ENCODE data around the gene THOP1.
A peak's percentile ranks its signal among the peaks of the same experiment; 100 is the strongest.
"Not testable (repeated sequence)": the region's sequence is repeated elsewhere in the genome, so short reads cannot be mapped to it uniquely, and the experiment has no call there.

THOP1 gene

DNA sequence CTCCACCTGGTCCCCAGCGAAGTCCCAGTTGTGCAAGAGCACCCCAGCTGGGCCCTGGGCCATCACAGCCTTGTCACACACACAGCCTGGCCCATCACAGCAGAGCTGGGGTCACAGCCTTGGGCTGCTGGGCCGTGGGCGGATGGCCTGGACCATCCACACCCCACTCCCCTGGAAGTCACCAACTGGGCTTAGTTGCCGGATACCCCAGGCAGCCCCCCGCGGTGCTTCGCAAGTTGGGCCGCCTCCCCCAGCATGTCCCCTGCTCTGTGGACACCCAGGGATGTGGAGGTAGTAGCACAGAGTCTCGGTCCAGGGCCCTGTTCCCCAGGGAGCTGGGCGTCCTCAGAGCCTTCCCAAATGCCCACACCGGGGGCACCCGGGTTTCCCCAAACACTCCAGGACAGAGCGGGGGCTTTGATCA is 29.9 kb downstream of the THOP1 start:
- no peak for DNase-seq

DNA sequence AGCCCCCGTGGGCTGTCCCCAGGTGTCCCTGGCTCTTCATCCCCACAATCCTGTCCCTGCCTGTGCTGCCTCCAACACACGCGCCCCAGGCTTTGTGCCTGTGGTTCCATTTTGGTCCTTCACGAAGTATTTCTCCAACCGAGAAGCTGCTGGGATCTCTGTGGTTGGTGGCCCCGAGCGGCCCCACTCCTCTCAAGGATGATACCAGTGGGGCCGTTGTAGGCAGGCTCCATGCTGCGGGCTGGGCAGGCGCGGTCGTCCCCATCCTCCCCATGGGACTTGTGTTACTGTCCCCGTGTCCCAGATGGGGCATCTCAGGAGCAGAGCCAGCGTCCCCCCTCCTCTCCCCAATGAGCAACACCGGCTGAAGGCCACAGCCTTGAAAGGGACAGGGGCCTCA is 30.6 kb downstream of the THOP1 start:
- no peak for DNase-seq

DNA sequence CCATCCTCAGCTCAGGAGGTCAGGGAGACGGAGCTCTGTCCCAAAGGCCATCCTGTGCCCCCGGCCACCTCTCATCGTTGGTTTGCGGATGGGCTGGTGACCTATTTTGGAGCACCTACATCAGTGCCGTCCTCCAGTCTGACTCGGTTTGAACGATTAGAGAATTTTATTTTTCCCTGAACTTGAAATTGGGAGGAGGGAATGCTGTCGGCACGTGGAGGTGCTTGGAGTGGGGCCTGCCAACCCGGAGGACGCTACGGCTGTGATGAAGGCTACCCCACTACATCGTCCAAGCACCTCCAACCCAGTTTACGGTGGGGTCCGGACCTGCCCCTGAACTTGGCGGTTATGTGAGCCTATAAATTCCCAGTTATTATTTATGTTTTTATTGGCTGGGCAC is 31.3 kb downstream of the THOP1 start:
- no peak for DNase-seq

DNA sequence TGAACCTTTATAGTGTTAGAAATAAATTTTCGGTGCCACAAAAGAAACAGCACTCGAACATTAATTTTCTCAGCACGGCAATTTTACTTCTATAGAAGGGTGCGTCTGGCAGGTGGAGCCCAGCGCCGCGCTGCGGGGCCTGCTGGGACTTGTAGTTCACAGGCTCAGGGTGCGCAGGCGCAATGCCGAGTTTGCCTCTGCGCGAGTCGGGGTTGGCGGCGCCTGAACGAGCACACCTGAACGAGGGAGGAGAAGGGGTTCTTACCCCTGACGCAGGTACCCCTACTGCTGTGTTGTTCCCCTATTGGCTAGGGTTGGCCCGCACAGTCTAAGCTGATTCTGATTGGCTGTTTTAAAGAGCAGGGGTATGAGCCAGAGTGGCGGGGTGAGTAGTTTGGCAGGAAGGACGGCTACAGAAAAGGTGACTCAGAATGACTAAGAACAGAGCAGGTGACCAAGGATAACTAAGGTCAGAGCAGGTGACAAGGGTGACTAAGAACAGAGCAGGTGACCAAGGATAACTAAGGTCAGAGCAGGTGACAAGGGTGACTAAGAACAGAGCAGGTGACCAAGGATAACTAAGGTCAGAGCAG is 32.0 kb downstream of the THOP1 start:
- not testable (repeated sequence) for DNase-seq

DNA sequence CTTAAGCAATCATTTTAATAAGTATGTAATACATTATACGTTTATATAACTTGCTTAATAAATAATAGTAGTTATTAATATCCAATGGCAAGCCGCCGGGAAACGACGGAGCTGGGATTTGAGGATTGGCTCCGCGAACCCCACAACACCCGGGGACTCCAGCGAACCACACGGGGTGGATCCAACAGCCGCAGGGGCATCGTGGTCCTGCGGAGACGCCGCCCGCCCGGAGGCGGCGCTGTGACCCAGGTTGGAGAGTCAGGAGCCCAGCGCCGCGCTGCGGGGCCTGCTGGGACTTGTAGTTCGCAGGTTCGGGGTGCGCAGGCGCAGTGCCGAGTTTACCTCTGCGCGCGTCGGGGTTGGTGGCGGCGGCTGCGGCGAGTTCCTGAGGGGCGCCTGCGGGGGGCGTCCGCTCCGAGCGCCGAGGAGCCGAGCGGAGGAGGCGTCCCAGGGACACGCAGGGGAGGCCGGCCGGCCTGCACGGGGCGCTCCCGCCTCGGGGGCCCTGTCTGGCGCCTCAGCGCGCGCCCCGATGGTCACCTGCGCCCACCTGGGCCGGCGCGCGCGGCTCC is 34.3 kb downstream of the THOP1 start, which contains the start of gene ZNF554:
ZNF554 (plus strand) TSS at position 329 of the 572 bp plus-strand sequence; CDS start at position 533, 204 bp downstream.
- peak; percentile 45 to 96 (median 90) for DNase-seq

DNA sequence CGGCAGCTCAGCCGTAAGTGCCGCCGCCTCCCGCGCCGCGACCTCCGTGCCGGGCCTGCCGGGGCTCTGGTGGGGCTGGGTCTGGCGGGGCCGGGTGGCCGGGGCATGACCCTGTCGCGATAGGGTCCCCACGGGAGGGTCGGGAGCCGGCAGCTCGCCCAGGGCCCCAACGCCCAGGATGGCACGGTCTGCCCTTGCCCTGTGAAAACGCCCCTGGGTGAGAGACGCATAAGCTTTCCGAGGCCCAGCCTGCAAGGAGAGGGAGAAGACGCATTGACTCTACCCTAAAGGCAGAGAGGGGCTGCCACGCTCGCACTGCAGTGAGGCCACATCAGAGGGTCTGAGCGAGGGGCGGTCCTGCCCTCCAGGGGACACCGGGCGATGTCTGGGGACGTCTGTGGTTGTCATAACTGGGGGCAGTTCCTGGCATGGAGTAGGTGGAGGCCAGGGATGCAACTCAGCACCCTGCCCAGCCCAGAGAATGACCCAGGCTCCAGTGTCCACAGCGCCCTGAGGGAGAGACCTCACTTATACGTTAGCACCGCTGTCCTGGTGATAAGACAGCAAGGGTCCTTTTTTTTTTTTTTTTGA is 34.9 kb downstream of the THOP1 start:
- peak in 4 of 51 donors; percentile 13 to 40 (median 34) for DNase-seq

DNA sequence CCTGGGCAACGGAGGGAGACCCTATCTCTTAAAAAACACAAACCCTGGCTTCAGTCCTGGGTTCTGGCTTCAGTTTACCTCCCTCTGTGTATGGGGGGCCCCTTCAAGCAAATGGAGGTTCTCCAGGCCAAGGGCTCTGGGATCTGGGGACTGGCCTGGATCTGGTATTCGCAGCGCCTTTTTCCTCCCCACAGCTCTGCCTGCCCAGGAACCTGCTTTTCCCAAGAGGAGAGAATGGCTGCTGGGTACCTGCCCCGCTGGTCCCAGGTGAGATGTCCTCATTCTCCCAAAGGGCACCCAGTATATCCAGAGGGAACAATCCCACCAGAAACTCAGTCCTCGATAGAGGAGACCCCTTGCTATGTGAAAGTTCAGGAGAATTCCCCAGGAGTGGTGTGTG is 37.5 kb downstream of the THOP1 start:
- DNase-seq, result no peak

DNA sequence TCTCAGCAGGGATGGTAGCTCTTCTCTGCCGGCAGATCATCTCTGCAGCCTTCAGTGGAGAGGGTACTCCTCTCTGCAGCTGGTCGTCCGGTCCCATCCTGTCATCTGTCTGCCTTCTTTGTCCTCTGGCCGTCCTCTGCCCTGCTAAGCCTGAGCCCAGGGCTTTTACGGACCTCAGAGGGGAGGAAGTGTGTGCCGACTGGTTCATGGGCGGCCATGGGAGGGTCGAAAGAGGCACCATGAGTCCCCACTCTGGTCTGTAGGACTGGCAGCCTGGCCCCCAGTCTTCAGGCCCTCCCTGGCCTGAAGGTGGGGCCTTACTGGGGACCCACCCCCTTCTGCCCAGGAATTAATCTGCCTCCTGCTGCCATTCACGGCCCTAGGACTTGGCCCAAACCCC is 38.3 kb downstream of the THOP1 start:
- DNase-seq, result no peak

DNA sequence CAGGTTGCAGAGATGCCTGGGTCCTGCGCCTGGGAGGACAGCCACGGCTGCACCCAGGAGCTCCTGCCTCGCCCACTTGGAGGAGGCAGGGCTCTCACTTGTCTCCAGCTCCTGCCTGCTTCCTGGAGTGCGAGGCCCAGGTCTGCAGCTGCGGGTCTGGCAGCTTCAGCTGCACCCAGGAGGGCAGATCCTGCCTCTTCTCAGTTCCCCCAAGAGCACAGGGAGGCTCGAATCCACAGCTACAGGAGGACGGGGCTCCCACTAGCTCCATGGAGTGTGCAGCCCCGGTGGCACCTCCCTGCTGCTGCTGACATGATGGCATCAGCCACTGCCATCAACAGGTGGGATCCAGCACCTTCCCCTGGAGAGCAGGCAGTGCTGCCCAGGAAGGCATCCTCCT is 38.8 kb downstream of the THOP1 start:
- DNase-seq, result no peak

DNA sequence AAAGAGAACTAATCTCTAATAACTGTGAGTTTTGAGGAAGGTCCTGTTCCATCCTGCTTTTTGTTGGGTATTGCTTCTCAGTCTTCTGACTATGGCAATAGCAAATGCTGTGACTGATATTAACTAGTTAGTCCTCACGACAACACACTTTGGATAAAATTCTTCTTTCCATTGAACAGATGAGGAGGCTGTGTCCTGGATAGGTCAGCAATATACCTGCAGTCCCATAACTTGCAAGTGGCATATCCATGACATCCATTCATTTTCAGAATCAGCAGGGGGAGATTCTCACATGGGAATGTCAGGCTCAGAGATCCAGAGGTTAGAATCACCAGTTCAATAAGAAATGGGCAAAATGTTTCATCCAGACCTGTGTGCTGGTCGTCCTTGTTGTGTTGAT is 41.7 kb downstream of the THOP1 start:
- no peak for DNase-seq

DNA sequence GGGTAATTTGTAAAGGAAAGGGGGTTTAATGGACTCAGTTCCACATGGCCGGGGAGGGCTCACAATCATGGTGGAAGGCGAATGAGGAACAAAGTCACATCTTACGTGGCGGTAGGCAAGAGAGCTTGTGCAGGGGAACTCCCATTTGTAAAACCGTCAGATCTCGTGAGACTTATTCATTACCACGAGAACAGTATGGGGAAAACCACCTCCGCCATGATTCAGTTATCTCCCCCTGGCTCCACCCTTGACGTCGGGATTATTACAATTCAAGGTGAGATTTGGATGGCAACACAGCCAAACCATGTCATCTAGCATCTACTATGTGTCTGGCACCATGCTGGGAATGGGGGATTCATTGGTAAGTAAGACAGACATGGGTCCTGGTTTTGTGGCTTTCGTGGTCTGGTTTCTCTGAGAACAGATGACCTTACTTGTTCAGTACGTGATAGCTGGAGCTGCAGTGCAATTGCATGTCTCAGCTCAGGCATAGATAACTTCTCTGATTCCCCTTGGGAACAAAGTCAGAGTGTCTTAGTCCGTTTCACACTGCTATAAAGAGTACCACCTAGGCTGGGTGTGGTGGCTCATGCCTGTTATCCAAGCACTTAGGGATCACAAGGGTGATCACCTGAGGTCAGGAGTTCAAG is 42.7 kb downstream of the THOP1 start:
- no peak for DNase-seq

DNA sequence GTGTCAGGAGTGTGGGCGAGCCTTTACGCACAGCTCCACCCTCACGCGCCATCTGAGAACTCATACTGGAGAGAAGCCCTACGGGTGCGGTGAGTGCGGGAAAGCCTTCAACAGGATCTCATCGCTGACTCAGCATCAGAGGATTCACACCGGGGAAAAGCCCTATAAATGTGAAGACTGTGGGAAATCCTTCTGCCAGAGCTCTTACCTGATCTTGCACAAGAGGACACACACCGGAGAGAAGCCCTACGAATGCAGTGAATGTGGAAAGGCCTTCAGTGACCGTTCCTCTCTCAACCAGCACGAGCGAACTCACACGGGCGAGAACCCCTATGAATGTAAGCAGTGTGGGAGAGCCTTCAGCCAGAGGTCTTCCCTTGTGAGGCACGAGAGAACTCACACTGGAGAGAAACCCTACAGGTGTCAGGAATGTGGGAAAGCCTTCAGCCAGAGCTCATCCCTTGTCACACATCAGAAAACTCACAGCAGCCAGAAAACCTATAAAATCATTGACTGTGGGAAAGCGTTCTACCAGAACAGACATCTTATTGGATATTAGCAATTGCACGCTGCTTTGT is 49.1 kb downstream of the THOP1 start:
- no peak for DNase-seq

DNA sequence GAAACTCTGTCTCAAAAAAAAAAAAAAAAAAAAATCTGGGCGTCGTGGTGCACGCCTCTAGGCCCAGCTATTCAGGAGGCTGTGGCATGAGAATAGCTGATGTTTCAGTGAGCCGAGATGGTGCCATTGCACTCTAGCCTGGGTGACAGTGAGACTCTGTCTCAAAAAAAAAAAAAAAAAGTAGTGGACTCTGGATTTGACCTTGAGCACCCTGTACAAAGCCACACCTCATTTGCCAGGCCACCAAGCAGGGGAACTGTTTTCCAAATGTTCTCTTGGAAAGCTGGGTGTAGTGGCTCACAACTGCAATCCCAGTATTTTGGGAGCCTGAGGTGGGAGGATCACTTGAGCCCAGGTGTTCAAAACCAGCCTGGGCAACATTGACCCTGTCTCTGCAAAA is 52.1 kb downstream of the THOP1 start:
- no peak for DNase-seq

DNA sequence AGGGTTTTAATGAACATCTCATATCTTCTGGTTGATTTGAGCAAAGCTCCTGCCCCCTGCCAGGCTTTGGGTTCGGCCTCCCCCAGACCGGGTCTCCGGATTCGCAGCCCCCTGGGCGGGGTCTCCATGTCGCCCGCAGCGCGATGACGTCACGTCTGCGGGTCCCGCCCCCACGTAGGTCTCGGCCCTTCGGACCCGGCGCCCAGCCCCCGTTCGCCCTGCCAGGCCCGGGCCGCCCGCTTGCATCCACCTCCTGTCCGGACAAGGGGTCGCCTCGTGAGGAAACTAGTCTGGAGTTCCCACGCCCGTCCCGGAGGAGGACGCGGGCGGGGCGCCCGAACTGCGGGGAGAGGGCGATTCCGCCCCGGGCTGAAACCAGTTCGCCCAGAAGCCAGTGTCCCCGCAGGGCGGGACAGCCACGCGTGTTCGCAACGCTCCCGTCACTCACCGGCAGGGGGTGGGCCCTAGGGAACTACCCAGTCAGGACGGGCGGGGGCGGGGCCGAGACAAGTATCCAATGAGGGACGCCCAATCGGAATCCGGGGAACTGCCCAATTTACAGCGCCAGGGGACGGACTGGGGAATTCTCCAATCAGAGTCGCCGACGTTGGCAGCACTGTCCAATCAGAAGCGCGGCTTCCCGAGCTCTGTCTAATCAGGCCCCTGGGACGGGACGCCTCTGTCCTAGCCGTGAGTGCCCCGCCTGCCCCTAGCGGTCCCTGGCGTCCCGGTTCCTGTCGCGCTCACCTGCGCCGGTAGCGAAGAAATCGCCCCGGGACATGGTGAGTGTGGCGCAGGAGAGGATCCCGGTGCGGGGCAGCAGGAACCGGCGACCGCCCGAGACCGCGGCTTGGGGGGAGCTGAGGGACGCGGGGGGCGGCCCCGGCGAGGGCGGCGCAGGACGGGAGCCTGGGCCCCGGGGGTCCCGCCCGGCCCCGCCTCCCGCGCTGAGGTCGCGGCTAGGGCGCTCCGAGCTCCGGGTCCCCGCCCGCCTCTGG is 55.8 kb downstream of the THOP1 start, which contains the start of gene ZNF555:
ZNF555 (plus strand) TSS at position 682 of the 998 bp plus-strand sequence; CDS start at position 780, 98 bp downstream.
- DNase-seq, result peak; percentile 94 to 100 (median 99)

DNA sequence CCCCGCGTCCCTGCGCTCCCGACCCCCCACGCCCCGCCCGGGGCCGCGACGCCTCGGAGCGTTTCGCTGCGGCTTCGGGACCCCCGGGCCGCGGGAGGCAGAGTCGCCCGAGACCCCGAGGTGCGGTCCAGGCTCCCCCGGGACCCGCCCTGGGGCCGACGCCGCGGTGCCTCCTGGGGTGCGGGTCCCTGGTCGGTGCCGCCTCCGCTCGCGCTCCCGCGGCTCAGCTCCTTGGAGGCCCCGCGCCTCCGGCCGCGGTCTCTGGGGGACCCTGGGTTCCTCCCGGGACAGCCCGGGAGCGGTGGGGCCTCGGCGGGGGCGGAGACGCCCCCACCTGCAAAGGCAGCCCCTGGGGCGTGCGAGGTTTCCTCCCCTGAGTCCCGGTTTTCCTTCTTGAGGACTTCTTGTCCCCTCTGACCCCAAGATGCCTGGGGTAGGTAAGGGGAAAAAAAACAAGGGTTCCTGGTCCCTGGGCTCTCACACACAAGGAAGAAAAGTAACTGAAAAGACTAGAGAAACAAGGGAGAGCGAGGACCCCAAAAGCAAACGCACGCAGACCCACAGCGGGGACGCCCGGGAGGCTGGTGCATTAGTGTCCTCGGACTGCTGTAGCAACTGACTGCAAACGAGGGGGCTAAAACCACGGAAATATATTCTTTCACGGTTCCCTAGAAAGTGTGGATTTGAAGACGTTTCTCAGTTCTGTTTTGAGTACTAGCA is 56.7 kb downstream of the THOP1 start:
- peak in 2 of 51 donors; percentile 2 to 3 for DNase-seq

DNA sequence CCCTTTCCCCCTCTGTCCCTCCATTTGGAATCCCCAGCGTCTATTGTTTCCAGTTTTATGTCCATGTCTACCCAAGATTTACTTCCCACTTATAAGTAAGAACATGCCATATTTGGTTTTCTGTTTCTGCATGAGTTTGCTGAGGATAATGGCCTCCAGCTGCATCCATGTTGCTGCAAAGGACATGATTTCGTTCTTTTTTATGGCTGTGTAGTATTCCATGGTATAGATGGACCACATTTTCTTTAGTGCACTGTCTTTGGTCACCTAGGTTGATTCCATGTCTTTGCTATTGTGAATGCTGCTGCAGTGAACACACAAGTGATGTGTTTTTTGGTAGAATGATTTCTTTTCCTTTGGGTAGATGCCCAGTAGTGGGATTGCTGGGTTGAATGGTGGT is 59.8 kb downstream of the THOP1 start:
- no peak for DNase-seq

DNA sequence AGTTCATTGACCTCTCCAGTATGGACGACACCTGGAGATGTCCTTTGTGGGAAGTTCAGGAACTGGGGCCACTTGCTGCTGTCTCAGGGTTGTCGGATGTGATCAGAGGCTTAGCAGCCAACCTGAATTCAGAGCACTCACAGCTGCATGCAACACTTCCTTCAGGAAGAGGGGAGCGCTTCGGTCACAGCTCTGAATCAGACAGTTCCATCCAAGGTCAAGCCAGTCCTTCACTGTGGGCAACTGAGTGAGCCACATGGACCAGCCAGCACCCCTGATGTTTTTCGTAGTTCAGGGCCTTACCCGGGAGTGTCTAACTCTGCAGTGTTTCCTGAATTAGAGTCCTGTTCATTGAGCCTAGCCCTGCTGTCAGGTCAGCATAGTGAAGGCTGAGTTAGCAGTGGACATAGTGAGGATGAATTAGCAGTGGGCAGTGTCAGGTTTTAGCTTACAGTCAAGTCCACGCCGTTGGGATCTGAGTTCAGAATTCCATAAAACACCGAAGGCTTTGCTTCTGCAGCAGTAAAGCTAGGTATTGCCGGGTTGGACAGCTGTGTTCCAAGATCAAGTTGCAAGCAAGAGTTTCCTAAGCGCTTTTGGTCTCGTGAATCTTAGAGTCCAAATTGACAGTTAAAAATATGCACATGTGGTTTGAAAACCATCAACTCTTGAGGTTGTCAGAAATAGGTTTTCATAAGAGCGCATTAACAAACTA is 61.0 kb downstream of the THOP1 start:
- no peak for DNase-seq

DNA sequence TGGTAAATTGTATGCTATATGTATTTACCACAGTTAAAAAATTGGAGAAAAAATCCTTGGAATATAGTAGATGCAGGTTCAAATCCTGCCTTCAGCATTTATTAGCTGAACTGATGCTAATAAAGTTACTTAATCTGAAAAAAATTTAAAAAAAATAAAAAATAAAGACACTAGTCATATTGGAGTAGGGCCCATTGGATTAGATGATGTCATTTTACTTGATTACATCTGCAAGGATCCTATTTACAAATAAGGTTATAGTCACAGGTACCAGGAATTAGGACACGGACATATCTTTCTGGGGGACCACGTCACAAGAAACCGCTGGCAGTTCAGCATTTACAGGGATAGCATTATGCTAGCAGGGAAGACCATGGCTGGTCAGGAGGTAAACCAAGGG is 62.2 kb downstream of the THOP1 start:
- no peak for DNase-seq

DNA sequence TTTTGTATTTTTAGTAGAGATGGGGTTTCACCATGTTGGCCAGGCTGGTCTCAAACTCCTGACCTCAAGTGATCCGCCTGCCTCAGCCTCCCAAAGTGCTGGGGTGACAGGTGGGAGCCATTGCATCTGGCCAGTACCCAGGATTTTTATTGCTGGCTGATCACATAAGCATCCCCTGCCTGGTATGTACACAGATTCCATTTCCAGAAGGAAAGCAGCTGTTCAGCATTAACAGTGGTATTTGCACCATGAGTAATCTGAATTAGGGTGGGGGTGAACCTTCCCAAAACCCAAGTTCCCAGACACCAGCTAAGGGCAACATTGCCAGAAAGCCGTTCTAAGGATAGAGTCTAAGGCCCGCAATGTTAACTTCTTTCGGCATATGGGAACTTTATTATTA is 63.3 kb downstream of the THOP1 start:
- no peak for DNase-seq
